ENCODE results near the gene SPSB1. TPM values are rescaled to one million over a fixed set of nuclear protein-coding genes. Genes with fewer than 3 reads are reported as not detected.

Gene SPSB1
- total and polyA plus RNA-seq, 10 of the 15 experiments (the other 5 are each of a cell fraction or from before 2014, with no cell fraction given) = 0.02 to 2.0 (median 0.90) TPM; not detected in 1

DNA sequence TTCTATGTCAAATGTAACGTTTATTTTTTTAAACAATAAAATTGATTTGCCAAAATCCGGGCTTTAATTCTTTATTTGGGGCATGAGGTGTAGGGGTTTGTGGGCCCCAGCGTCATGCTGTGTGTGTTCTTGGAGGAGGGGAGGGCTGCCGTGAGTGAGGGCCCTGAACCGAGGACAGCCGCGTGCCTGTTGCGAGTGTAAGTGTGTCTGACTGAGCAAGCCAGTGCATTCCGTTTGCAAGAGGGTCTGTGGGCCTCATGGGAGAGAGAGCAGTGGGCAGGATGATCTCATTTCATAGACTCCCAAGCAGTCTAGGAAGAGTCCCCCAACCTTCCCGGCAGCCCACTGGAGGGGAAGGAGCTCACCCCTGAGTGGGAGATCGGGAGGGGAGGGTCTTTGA is 21.4 kb upstream of the SPSB1 start (continued):
- TF ChIP-seq CBX5 (IDR thresholded peaks at IDR 0.05; ENCODE audit: low read depth) (no peak), NR2C1 (IDR thresholded peaks at IDR 0.05) (no peak), ATF7 (IDR thresholded peaks at IDR 0.05; ENCODE audit: low read depth) (no peak), ZNF207 (IDR thresholded peaks at IDR 0.05; ENCODE audit: borderline replicate concordance) (no peak), SREBF1 (IDR thresholded peaks at IDR 0.05; ENCODE audit: low read length) (no peak)
- TF ChIP-seq, protein P1, sequence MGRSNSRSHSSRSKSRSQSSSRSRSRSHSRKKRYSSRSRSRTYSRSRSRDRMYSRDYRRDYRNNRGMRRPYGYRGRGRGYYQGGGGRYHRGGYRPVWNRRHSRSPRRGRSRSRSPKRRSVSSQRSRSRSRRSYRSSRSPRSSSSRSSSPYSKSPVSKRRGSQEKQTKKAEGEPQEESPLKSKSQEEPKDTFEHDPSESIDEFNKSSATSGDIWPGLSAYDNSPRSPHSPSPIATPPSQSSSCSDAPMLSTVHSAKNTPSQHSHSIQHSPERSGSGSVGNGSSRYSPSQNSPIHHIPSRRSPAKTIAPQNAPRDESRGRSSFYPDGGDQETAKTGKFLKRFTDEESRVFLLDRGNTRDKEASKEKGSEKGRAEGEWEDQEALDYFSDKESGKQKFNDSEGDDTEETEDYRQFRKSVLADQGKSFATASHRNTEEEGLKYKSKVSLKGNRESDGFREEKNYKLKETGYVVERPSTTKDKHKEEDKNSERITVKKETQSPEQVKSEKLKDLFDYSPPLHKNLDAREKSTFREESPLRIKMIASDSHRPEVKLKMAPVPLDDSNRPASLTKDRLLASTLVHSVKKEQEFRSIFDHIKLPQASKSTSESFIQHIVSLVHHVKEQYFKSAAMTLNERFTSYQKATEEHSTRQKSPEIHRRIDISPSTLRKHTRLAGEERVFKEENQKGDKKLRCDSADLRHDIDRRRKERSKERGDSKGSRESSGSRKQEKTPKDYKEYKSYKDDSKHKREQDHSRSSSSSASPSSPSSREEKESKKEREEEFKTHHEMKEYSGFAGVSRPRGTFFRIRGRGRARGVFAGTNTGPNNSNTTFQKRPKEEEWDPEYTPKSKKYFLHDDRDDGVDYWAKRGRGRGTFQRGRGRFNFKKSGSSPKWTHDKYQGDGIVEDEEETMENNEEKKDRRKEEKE (IDR thresholded peaks at IDR 0.05) = no peak

DNA sequence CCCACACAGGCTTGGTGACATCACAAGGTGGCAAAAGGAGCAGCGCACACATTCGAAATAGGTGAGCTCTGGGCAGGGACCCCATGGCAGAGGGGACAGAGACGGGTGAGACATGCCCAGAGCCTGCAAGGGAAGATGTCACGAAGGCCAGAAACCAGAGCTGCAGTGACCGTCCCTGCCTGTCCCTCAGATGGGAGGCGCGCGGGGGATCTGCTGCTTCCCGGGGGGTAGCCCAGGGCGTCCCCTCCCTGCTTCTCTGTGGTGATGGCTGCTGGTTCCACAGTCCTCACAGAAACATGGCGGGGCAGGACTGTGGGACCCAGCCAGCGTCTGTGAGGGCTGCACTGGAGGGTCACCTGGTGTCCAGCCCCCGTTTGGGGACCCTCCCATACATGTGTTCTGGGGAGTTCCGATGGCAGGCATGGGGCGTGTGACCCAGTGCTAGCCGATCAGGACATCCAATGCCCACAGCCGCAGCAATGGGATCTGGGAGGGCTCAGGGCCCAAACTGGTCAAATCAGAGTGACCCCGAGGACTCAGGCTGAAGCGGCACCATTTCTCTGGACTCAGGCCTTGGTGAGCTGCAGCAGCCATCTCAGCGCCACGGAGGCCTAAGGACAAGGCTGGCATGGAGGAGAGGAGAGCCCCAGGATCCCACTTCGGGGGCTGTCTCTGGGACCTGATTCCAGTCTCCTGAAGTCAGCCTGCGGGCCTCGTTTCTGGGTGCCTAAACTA is 20.7 kb upstream of the SPSB1 start:
- H2AFZ ChIP-seq (ENCODE audit: control insufficient read depth, low read depth, low read length) = no peak overlapping the region
- ChIA-PET CTCF (interaction anchor here (1.0 to 2.5 kb wide), 4 partner anchors 18 to 316 kb away, joined by 3 to 10 read pairs (median 3); no protein-coding TSS in a partner anchor), POLR2A (no interaction called here)

More for the DNA sequence above, 20.7 kb upstream of the SPSB1 start:
- H3K9me3 ChIP-seq (replicated peaks; ENCODE audit: control insufficient read depth, insufficient read depth, low read length) = no peaks in the 10 kb centered on the region
- no peak overlapping the region for H3K9ac ChIP-seq (ENCODE audit: control insufficient read depth, insufficient read depth, low read length)
- no TSS peak for BruUV-seq (replicated peaks)
- H3K27me3 ChIP-seq (replicated peaks in 1 of 2; ENCODE audit: control insufficient read depth in 2 of 2, insufficient read depth in 2 of 2, low read length in 1 of 2) = no peaks in the 10 kb centered on the region
- ATAC-seq = no peak
- no peak overlapping the region for H3K27ac ChIP-seq (ENCODE audit: control insufficient read depth, insufficient read depth)
- H3K4me2 ChIP-seq (ENCODE audit: control insufficient read depth, insufficient read depth) = no peak overlapping the region
- no peaks in the 10 kb centered on the region for H3K79me2 ChIP-seq (ENCODE audit: control insufficient read depth, insufficient read depth, low read length)
- H4K20me1 ChIP-seq (ENCODE audit: control insufficient read depth, insufficient read depth) = no peaks in the 10 kb centered on the region; the same call in 1 of the 2 replicates
- intact Hi-C loops (cut with micrococcal nuclease; ENCODE audit: unreplicated experiment) = no loop called here
- WGBS (ENCODE audit: insufficient coverage, insufficient replicate concordance, low lambda C conversion rate, missing lambda C conversion rate) = 75% methylated on average over 22 of the region's 24 CpGs
- ChIA-PET RAD21 (ENCODE audit: unreplicated experiment) (no interaction called here), SMC1A (ENCODE audit: uncharacterized antibody, unreplicated experiment) (interaction anchor here (1.3 kb wide), 1 partner anchor 12 kb away, joined by 3 read pairs; no protein-coding TSS in a partner anchor)
- no peaks in the 10 kb centered on the region for H3K36me3 ChIP-seq (ENCODE audit: control insufficient read depth in 2 of 2, insufficient read depth in 2 of 2, low read length in 1 of 2)
- DNase-seq (ENCODE audit: low read depth, low spot score) = no peak
- in situ Hi-C loops (cut with MboI) = no loop called here
- no peak for TF ChIP-seq ETV6 (conservative IDR thresholded peaks at IDR 0.05 in 1 of 2, IDR thresholded peaks at IDR 0.05 in 1 of 2; ENCODE audit: borderline replicate concordance in 1 of 2, low read depth in 1 of 2)
- no peak for TF ChIP-seq SRF (IDR thresholded peaks at IDR 0.05; ENCODE audit: low read depth in 2 of 2, low read length in 2 of 2)
- no peak for TF ChIP-seq CBFB (IDR thresholded peaks at IDR 0.05; ENCODE audit: low read depth)
- TF ChIP-seq, protein P2, sequence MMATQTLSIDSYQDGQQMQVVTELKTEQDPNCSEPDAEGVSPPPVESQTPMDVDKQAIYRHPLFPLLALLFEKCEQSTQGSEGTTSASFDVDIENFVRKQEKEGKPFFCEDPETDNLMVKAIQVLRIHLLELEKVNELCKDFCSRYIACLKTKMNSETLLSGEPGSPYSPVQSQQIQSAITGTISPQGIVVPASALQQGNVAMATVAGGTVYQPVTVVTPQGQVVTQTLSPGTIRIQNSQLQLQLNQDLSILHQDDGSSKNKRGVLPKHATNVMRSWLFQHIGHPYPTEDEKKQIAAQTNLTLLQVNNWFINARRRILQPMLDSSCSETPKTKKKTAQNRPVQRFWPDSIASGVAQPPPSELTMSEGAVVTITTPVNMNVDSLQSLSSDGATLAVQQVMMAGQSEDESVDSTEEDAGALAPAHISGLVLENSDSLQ (IDR thresholded peaks at IDR 0.05) = no peak
- TF ChIP-seq DPF2 (IDR thresholded peaks at IDR 0.05) = no peak
- H3K4me1 ChIP-seq (ENCODE audit: control insufficient read depth, insufficient read depth, low read length) = peaks cover 8% of the 10 kb centered on the region
- no peak overlapping the region for H3K4me3 ChIP-seq
- FAIRE-seq = no peak

Data from GM12878 (cell line).